ENCODE results near the gene MAPKAP1.

MAPKAP1 gene

DNA sequence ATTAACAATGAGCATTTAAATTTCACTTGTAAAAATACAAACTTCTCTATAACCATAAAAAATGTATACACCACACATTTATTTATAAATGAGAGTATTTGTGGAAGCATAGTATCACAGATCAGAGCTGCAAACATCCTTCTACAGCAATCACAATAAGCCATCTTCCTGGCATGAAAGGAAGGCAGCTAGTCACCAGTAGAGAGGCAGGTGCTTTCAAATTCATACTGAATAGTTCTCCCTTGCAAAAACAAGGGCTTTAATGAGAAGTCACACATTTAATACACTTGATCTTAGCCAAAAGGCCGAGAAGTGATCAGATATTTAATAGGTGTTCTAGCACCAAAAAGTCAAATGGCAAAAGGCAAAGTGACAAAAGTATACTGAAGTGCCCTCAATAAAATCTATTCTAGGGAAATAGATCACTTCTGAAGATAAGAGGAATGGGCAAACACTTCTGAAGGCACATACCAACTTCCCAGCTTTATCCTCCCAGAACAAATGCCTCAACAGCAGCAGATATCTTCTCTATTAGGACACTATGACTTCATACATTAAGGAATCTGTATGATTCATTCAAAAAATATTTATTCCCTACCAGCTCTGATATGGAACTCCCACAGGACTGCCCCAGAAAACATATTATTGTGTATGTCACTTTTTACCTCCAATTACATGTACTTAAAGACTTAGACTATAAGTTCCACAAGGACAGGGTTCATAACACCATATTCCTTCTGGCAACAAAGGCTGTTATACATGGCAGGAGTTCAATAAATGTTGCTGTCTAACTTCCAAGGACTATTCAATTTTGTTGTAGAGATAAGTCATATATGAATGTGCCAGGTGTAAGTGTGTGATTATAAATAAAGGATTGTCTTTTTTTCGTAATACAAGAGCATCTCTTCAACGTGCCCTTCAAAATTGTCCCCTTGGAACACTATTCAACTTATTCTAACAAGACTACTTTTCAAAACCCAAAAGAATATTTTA lies 31.7 kb downstream of the MAPKAP1 start:
- no peak for DNase-seq (ENCODE audit: low read depth)

DNA sequence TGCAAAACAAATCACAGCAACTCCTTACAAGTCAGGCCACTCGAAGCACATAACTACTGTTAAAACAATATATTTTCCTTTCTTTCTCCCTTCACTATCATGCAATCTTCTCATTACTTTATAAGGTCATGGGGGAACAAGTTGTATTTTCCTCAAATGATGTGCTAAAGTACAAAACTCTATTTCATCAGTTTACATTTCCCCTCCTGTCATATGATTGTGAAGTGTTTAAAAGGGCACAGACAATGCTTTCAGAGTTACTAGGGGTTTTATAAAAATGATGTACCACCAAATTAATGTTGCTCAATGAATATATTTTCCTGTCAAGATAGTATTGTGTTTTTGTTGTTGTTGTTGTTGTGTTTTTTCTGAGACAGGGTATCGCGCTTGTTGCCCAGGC lies 34.1 kb downstream of the MAPKAP1 start:
- no peak for DNase-seq (ENCODE audit: low read depth)

GRCh38 chr9:125663127-125663526 lies 43.9 kb downstream of the MAPKAP1 start:
- DNase-seq (ENCODE audit: low read depth): no peak

GRCh38 chr9:125660557-125660956 lies 46.5 kb downstream of the MAPKAP1 start:
- no peak for DNase-seq (ENCODE audit: low read depth)

DNA sequence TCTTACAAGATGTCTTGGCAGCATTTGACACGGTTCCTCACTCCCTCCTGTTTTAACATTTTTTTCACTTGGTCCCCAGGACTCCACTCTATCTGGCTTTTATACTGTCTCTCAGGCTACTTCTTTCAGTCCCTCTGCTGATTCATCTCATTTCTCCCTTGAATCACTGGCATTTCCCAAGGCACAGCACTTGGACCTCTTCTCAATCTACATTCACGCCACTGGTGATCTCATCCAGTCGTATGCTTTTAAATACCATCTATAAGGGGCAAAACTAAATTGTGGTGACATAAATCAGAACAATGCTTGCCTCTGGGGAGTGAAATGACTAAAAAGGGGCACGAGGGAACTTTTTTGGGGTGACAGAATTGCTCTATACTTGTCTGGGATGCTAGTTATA lies 47.1 kb downstream of the MAPKAP1 start:
- no peak for DNase-seq (ENCODE audit: low read depth)

DNA sequence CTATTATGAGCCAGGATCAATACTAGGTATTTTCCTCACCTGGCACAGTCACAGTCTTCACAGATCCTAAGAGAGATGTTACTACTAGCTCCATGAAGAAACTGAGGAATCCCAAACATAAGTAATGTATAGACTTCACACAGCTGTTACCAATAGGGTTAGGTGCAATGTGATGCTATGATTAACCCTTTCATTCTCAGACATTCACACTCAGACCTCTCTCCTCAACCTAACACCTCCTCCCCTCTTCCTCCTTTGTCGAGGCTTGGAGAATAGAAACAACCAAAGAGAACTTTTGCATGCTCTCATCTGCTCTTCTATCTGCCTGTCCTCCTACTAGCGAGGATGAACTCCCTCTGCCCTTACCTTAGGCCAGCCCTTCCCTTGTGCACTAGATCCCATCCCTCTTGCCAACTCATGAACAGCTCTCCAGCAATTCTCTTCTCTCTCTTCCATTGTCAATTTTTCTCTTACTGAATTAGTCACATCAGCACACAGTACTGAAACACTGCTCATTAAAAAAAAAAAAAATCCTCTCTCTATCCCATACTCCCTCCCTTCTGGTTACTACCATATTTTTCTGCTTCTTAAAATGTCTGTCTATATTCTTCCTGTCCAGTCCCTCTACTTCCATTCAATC lies 47.7 kb downstream of the MAPKAP1 start:
- DNase-seq (ENCODE audit: low read depth): no peak

GRCh38 chr9:125656560-125656959 lies 50.4 kb downstream of the MAPKAP1 start:
- no peak for DNase-seq (ENCODE audit: low read depth)

- no peak for DNase-seq (ENCODE audit: low read depth)
Measured at GRCh38 chr9:125655691-125656410, 51.2 kb downstream of the MAPKAP1 start.

- DNase-seq (ENCODE audit: low read depth): no peak
Measured at GRCh38 chr9:125655066-125655633, 51.9 kb downstream of the MAPKAP1 start.

GRCh38 chr9:125654121-125654520 lies 52.9 kb downstream of the MAPKAP1 start:
- no peak for DNase-seq (ENCODE audit: low read depth)

- no peak for DNase-seq (ENCODE audit: low read depth)
Measured at GRCh38 chr9:125653325-125653724, 53.7 kb downstream of the MAPKAP1 start.

GRCh38 chr9:125652759-125653158 lies 54.2 kb downstream of the MAPKAP1 start:
- DNase-seq (ENCODE audit: low read depth): no peak

GRCh38 chr9:125652233-125652594 lies 54.8 kb downstream of the MAPKAP1 start:
- DNase-seq (ENCODE audit: low read depth): no peak

GRCh38 chr9:125651576-125652232 lies 55.3 kb downstream of the MAPKAP1 start:
- DNase-seq (ENCODE audit: low read depth): no peak

DNA sequence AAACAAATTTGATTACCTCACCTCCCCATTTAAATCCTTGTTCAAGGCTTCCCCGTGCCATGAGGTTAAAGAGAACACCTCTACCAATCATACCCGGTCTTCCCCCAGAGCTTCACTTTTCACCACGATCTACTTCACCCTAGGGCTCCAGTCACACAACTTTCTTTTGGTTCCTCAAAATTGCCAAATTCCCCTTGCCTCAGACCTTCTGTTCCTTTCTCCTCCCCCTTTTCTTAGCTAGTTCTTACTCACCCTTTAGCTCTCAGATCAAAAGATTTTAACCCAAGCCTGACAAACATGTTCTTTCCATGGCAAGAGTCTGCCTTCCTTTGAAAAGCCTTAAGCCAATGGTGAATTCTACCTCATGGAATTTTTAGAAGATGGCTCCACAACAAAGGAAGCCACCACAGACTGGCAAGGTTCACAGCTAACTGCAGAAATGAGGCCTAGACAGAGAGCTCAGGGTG lies 56.7 kb downstream of the MAPKAP1 start:
- DNase-seq (ENCODE audit: low read depth): no peak

DNA sequence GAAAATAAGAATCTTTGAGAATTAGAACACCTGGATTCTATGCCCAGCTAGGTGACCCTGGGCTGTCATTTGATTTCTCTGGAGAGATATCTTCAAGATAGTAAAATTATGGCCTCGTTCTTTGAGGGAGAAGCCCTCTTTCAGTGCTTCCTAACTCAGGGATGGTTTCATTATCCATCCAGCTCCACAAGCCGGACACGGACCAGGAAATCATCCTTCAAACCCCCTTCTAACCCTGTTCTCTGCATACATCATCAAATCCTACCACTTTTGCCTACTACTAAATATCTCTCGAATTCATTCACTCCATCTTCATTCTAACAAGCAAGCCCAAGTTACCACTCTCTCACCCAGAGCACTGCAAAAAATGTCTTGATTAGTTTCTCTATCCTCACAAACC lies 57.2 kb downstream of the MAPKAP1 start:
- DNase-seq (ENCODE audit: low read depth): no peak

DNA sequence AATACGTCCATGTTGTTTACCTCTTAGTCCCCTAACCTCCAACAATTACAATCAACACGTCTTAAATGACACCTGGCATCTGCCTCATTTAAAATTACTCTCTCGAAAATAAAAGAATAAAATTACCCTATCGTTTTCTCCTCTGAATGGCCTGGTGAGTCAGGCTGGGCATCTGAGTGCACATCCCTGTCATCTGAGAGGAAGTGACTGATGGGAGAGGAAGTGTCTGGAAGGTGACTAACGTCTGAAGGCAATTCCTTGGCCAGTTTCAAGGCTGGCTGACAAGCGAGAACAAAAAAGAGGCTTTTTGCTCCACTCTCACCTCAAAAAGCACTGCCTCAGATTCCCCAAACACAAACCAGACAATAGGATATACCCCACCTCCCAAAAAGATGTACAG lies 57.7 kb downstream of the MAPKAP1 start:
- no peak for DNase-seq (ENCODE audit: low read depth)

DNA sequence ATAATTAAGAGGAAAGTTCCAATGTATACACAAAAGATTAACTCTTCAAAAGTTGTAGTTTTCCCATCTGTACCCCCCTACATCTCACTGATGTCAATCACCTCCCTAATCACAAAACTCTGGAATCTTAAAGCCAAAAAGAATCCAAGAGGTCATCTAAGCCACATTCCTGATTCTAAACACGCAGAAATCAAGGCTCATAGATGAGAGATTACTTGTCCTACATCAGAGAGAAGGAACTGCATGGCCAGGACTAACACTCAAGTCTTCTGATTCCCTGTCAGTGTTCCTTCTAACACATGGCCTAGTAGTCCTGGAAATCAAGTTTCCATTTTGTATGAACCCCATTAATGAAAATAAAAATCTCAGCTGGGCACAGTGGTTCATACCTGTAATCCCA lies 58.7 kb downstream of the MAPKAP1 start:
- no peak for DNase-seq (ENCODE audit: low read depth)

DNA sequence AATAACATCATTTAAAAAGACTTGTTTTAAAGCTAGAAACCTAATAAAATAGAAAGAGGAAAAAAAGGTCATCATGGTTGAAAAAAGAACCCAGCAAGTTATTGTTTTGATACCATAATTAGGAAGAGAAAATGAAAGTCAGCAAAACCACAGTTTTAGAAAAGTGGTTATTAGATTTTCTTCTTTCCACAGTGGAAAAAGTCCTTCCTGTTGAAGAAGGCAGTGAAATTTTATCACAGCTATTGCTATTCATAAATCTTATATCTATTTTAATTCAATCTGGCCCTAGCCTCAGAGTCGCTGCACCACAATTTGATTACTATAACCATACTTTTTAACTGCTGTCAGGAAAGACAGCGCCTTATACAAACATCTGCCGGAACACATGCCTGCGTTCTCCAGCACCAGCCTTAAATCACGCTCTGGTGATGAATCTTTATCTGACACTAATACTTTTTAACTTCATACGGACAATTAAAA lies 60.3 kb downstream of the MAPKAP1 start:
- DNase-seq (ENCODE audit: low read depth): no peak

DNA sequence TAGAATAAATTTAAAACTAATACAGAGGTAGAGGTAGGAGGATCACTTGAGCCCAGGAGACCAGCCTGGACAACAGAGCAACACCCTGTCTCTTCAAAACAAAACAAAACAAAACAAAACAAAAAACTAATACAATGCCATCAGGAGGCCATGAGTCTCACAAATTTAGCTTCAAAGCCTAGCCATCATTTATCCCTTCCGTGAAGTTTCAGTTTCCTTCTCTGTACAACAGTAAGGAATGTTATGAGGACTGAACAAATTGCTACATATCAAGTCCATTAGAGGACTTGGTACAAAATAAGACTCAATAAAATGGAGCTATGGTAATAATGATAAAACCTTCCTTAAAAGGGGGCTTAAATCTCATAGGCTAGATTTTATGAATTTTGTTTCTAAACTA lies 60.8 kb downstream of the MAPKAP1 start:
- DNase-seq (ENCODE audit: low read depth): no peak

DNA sequence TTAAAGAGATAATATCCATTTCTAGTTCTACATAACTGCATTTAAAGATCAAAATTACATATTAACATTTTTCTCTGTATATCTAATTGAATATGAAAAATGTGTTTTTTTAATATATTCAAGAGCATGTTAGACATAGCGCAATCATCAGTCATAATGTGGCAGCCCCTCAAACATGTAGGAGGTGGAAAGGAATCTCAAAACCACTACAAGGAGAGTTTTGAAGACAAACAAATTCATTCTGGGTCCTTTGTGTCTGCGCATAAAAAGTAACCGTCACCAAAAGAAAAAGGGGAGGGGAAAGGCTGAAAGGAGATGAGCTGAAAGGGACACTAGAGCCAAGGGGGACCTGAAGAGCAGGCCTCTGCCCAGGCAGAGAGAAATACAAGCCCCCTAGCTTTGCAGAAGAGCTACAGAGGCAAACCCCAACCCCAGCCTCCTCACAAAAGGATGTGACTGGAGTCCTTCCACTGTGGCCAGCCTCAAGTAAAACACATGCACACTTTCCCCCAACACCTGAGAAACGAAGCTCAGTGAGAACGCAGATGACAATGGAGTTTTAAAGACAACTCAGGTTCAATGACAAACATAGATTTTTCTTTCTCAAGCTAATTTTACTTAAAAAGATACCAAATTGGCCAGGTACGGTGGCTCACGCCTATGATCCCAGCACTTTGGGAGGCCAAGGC lies 62.0 kb downstream of the MAPKAP1 start:
- no peak for DNase-seq (ENCODE audit: low read depth)
